GM08714 (cell line): ENCODE measurements around the gene CTRB2.
"Not testable (repeated sequence)": the region's sequence is repeated elsewhere in the genome, so short reads cannot be mapped to it uniquely, and the experiment has no call there.

Experiments used
- H3K4me3 ChIP-seq: fragments of 200-500 bp; sonication (Bioruptor generic); 2 replicates; pipeline ENCODE4 v1.5.1; 2014; ENCODE audit warnings: mild to moderate bottlenecking, low read length, inconsistent platforms
- ZNF274 ChIP-seq: IDR thresholded peaks from 2 replicates; pipeline ENCODE4 v1.6.1; 2012; ENCODE audit warnings: mild to moderate bottlenecking, low read depth, low read length

Gene CTRB2

DNA sequence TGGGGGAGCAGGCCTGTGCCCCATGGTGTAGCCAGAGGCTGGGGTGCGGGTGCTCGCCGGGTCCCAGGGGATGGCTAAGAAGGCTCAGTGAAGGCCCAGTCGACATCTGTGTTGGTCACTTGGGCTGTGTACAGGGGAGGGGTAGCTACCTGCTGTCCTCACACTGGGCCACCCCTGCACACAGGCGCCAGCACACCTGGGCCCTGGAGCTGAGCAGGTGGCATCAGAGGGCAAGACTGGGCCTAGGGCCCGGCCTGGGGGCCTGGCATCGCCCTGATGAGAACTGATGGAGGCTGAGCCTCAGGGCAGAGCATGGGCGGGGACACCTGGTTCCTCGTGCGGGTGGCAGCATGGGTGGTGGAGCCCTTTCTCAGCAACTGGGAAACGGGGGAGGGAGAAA, 870 bp upstream of the CTRB2 start:
- TF ChIP-seq ZNF274: no peak
- no peak overlapping the region for H3K4me3 ChIP-seq

DNA sequence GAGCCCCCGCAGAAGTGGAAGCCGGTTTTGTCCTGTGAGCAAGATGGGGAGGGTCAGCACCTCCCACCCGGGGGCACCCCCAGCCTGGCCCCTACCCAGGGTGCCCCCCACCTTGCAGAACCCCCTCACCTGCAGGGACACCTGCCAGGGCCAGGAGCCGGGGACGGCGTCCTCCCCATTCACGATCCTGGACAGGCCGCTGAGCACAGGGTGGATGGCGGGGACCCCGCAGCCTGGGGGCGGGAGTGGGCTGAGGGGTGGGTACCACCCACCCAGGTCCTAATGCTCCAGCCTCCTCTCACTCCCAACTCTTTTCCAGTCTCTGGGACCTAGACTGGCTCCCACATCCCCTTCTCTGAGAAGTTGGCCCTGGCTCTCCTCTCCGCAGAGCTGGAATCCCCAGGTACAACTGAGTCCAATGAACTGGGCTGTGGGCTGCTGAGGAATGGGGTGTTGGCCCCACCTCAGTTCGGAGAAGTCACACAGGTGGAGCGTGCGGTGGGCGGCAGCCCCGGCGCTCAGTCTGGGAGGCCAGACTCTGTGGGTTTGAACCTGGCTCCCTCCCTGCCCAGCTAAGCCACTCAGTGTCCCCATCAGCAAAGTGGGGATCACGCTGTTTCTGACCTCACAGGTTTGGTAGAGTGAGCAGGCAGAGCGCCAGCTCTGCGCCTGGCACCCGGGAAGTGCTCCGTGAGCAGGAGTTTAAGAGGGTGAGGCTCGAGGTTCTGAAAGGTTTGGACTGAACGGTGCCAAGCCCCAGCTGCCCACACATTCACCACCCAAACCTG, 806 bp downstream of the CTRB2 start:
- not testable (repeated sequence) for H3K4me3 ChIP-seq

DNA sequence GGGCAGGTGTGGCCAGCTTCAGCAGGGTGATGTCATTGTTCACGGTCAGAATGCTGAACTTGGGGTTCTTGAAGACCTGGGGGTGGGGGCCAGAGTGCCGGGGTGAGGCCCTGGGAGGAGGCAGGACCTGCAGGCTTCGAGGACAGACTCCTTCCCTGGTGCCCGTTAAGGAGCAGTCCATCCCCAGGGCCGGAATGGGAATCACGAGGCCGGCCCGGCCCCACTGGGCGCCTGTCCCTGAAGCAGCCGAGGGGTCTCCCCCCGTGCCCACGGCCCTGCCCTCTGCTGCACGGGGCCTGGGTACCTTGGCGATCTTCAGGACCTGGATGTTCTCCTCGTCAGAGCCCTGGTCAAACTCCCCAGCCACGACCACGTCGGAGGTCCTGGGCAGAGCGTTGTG, 1.5 kb downstream of the CTRB2 start:
- H3K4me3 ChIP-seq: not testable (repeated sequence)

DNA sequence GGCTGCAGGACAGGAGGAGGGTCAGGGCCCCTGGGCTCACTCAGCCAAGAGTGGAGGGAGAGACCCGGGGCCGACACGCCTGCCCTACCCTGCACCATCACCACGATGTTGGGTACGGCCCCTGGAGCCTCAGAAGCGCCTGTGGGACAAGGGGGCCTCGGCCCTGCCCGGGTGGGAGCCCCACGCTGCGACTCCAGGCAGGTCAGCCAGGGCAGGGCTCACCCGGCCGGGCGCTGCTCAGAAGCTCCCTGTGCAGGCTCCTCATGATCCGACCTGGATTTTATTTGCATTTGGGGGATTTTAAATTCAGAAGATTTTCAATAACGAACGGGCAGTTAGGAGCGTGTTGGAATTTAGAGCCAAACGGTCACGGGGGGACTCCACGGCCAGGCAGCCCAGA, 2.1 kb downstream of the CTRB2 start:
- not testable (repeated sequence) for H3K4me3 ChIP-seq

DNA sequence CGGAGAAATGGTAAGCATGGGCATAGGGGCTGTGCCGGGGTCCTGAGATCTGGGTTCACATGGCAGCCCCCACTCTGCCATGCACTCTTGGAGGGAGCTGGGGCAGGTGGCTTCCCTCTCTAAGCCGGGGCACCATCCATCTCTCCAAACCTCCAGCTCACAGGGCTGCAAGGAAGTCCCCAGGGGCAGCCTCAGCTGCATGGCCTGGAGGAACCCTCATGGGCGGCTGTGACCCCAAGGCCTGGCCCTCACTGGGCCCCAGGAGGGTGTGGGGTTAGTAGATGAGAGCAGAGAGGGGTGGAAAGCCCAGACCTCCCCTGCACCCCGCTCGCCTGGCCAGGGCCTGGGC, 2.6 kb downstream of the CTRB2 start:
- no peak overlapping the region for H3K4me3 ChIP-seq
- no peak for TF ChIP-seq ZNF274

DNA sequence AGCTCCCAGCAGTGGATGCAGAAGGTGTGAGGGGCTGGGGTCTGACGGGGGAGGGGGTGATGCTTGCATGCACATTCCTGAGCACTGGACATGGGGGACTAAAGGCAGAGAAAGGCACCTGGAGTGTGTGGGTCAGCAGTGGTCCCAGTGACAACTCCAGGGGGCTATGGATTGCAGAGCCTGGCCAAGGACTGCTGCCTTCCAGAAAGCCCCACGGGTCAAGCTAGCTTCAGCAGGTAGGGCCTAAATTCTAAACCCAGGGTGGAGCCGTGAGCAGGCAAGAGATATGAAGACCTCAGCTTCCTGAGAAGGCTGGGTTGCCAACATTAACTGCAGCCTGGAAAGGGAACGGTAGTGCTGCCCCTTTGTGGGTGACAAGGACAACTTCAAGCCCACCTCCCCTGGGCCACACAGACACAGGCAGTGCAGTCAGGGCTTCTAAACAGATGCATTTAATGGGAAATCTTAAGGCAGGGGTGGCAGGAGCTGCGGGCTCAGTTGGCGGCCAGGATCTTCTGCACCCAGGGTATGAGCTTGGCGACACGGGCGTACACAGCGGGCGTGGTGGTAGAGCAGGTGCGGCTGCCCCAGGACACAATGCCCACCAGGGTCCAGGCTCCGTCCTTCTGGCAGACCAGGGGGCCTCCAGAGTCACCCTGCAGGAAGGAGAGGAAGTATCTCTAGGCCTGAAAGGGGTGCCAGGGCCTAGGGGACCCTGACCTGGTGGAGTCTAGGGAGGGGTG, 3.1 kb downstream of the CTRB2 start:
- TF ChIP-seq ZNF274: no peak

DNA sequence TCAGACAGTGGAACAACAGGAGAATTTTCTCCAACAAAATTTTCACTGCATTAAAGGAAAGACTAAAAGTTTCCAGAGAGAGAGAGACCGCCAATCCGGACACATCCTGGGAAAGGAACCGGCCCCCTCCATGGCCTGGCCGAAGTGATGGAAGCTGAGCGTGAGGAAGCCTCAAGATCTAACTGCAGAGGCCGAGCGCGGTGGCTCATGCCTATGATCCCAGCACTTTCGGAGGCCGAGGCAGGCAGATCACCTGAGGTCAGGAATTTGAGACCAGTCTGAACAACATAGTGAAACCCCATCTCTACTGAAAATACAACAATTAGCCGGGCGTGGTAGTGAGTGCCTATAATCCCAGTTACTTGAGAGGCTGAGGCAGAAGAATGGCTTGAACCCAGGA, 3.9 kb downstream of the CTRB2 start:
- H3K4me3 ChIP-seq: no peak overlapping the region
- TF ChIP-seq ZNF274: no peak

More for the DNA sequence above, 3.1 kb downstream of the CTRB2 start:
- no peak overlapping the region for H3K4me3 ChIP-seq

DNA sequence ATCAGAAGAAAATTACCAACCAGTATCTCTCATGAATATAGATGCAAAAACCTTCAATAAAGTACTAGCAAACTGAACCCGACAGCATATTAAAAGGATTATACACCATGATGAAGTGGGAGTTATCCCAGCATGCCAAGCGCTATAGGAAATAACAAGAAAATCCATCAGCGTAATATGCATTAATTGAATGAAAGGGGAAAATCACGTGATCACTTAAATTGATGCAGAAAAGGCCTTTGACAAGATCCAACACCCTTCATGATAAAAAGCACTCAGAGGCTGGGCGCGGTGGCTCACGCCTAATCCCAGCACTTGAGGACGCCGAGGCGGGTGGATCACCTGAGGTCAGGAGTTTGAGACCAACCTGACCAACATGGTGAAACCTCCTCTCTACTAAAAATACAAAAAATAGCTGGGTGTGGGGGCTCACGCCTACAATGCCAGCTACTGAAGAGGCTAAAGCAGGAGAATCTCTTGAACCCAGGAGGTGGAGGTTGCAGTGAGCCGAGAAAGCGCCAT, 4.8 kb downstream of the CTRB2 start:
- no peak overlapping the region for H3K4me3 ChIP-seq
- TF ChIP-seq ZNF274: no peak

DNA sequence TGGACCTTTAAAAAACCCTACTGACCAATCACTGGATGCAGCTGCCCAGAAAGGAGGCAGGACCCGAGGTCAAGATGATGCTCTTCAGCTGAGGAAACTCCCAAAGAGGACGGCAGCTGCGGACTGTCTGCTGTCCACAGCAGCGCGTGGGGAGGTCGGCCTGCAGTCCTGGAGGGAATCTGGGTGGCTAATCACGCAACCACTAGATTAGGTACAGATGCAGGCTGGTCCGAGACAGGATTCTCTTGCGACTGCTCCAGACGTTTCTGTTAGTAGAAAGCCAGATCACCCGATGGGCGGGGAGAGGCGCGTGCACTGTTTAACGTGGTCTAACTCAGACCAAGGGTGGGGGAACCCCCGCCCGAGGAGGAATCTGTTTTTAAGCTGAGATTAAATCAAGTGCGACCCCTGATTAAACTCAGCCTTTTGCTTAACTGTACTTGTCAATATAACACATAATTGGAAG, 8.8 kb downstream of the CTRB2 start:
- TF ChIP-seq ZNF274: no peak
- no peak overlapping the region for H3K4me3 ChIP-seq

DNA sequence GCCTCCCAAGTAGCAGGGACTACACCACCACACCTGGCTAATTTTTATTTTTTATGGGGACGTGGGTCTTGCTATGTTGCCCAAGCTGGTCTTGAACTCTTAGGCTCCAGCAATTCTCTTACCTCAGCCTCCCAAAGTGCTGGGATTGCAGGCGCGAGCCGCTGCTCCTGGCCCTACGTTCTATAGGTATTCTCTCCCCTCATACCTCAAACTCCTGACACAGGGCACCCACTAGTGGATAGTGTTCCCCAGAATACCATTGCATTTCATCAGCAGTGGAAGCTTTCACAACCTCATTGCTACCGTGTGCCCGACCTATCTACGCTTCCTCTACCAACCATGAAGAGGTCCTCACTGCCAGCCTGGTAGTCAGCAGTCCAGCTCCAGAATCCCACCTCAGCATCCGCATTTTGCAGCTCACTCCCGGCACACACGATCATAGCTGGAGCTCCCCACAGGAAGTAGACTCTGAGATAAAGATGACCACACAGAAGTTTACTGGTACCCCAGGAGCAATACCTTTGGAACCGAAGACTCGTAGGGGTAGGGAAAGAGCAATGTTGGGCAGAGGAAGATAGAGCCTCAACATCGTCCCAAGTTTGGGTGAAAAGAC, 9.3 kb downstream of the CTRB2 start:
- no peak overlapping the region for H3K4me3 ChIP-seq
- TF ChIP-seq ZNF274: no peak

DNA sequence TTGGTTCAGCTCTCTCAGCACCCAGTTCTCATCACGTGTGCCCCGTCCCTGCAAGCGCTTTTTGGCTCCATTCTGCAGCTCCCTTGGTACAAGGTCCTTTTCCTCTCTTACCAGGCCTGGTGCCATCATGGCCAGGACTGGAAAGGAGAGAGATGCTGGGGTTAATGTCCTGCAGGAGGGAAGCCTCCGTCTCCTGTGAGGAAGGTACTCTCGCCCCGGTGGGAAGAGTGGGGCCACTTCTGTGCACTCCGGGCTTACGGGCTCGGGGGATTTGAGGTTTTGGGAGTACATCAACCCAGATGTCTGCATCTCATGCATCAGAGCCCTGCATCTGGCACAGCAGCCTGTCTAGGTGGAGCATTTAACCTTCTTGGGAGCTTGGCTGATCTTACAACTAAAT, 10.1 kb downstream of the CTRB2 start:
- no peak for TF ChIP-seq ZNF274
- no peak overlapping the region for H3K4me3 ChIP-seq

DNA sequence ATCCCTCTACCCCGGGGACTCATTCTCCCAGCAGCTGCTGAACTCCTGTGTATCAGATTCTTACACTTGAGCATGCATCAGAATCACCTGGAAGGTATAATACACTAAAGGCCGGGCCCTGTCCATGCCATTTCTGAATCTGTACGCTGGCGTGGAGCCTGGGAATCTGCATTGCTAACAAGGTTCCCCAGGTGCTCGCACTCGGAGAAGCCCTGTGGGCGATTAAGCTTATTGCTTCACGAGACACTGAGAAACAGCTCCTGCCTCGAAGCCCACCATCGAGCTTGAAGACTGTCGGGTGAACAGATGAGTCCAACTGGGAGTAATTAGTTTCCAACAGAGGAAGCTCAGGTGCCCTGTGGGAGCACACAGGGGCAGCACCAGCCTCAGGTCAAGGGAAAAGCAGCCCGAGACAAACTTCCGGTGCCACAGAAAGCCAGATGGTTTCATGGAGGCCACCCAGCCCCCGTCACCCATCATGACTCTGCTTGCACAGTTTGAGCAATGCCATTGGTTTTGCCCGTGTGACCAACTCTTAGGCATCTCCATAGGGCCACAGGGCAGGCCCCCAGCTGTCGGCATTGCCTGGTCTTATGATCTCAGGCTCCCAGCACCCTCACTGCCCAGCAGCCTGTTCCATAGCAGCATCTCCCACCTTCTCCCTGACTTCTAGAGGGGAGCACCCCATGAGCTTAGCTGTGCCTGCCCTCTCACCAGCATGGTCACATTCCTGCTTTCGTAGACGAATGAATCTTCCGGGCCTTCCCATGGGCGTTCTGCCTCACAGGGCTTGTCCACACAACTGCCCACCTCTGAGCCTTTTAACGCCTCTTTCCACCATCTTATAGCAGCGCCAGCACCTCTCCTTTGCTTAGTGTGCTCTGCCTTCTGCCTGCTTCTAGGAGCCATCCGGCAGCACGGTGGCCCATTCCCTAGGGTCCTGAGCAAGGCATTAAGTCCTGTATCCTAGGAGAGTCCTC, 10.9 kb downstream of the CTRB2 start:
- no peak overlapping the region for H3K4me3 ChIP-seq
- no peak for TF ChIP-seq ZNF274

DNA sequence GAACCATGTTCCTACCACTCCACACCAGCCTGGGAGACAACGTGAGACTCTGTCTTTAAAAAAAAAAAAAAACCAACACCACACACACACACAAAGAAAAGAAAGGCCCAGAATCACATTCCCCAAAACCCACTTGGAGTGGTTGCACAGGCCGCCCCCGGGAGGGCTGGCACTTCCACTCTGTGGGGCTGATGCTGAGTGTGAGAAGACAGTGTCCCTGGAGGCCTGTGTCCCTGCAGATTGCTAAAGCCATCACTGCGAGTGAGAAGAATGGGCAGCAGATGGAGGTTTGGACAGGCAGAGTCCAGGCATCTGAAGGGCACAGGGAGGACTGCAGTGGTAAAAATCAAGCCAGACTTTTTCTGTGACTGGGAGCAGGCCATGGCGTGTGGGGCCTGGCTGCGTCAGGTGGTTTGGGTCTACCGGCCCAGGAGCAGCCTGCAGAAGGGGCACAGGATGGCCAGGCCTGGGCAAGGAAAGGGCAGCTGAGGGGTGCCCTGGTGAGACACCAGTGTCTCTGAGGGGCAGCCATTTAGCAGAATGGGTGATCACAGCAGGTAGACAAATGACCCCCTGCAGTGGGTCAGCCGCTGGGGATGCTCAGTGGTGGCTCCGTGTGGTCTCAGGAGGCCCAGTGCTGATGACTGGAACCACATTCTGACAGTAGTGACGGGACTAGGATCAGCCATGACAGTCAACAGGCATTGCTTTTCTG, 13.1 kb downstream of the CTRB2 start:
- TF ChIP-seq ZNF274: no peak
- H3K4me3 ChIP-seq: no peak overlapping the region
